Left hindlimb (tissue), 1 donor: ENCODE results near the gene OR4K1.
"Not testable (repeated sequence)": the region's sequence is repeated elsewhere in the genome, so short reads cannot be mapped to it uniquely, and the experiment has no call there.

ENCODE experiments used
- DNase-seq: peaks from one replicate; pipeline ENCODE4 v3.0.0-alpha.2; 2018

OR4K1 gene

GRCh38 chr14:19930617-19931016 is at the start of gene OR4K1:
TSS of gene OR4K1 (plus strand) at chr14:19930917. CDS start at chr14:19935667, 4,750 bp downstream.
- DNase-seq = no peak

- no peak for DNase-seq
Measured at GRCh38 chr14:19895282-19895681, 35.4 kb upstream of the OR4K1 start.

GRCh38 chr14:19900999-19901398 is 29.7 kb upstream of the OR4K1 start:
- no peak for DNase-seq

- no peak for DNase-seq
Measured at GRCh38 chr14:19902409-19902808, 28.3 kb upstream of the OR4K1 start.

GRCh38 chr14:19906665-19907064 is 24.1 kb upstream of the OR4K1 start:
- no peak for DNase-seq

- no peak for DNase-seq
Measured at GRCh38 chr14:19911114-19911513, 19.6 kb upstream of the OR4K1 start.

GRCh38 chr14:19917243-19917642 is 13.5 kb upstream of the OR4K1 start:
- no peak for DNase-seq

GRCh38 chr14:19917955-19918518 is 12.7 kb upstream of the OR4K1 start:
- DNase-seq = no peak

GRCh38 chr14:19918553-19919264 is 12.0 kb upstream of the OR4K1 start:
- DNase-seq = no peak

- no peak for DNase-seq
Measured at GRCh38 chr14:19920021-19920657, 10.6 kb upstream of the OR4K1 start, which contains the start of gene OR4K5. TSS of gene OR4K5 (plus strand) at chr14:19920607. CDS start at chr14:19920607, 0 bp downstream.

- DNase-seq = no peak
Measured at GRCh38 chr14:19941668-19942067, 11.0 kb downstream of the OR4K1 start.

GRCh38 chr14:19947413-19948090 is 16.8 kb downstream of the OR4K1 start:
- DNase-seq = no peak

- no peak for DNase-seq
Measured at GRCh38 chr14:19949218-19949617, 18.5 kb downstream of the OR4K1 start.

GRCh38 chr14:19969735-19970134 is 39.0 kb downstream of the OR4K1 start:
- not testable (repeated sequence) for DNase-seq

GRCh38 chr14:19974844-19975243 is 44.1 kb downstream of the OR4K1 start:
- DNase-seq = no peak

- DNase-seq = no peak
Measured at GRCh38 chr14:19975291-19975690, 44.6 kb downstream of the OR4K1 start, which contains the start of gene OR4K15. TSS of gene OR4K15 (plus strand) at chr14:19975591. CDS start at chr14:19975591, 0 bp downstream.
